ENCODE data around the gene TOR2A. TPM values are rescaled to one million over a fixed set of nuclear protein-coding genes. Genes with fewer than 3 reads are reported as not detected.
"Not testable (repeated sequence)": the region's sequence is repeated elsewhere in the genome, so short reads cannot be mapped to it uniquely, and the experiment has no call there.

TOR2A gene
- total and polyA plus RNA-seq, 5 donors from 2014 or later, result 11.9 to 30.2 (median 23.2) TPM

- no peaks in the 10 kb centered on the region for H3K9me3 Mint-ChIP-seq
- H3K4me1 Mint-ChIP-seq, result peaks cover 9 to 97% (median 64%) of the 10 kb centered on the region in 4 donors
- no peaks in the 10 kb centered on the region for H3K9me3 ChIP-seq (ENCODE audit: control insufficient read depth in 2 of 2, low read length in 2 of 2)
- peaks cover 33% of the 10 kb centered on the region for H3K36me3 Mint-ChIP-seq
- ATAC-seq (ENCODE audit: low read depth in 2 of 2), result no peak
- peak overlapping the region; percentile 60 to 89 (median 83) for H3K4me3 Mint-ChIP-seq
- H3K27me3 ChIP-seq (ENCODE audit: control insufficient read depth, insufficient read depth, low read length), result no peaks in the 10 kb centered on the region
- H3K4me3 ChIP-seq (ENCODE audit: low read depth, low read length), result peak overlapping the region; percentile 71
- no peaks in the 10 kb centered on the region for H3K27me3 Mint-ChIP-seq
- H3K27ac ChIP-seq (ENCODE audit: insufficient read depth, low read length, poor library complexity, severe bottlenecking), result peak overlapping the region; percentile 97
- peak overlapping the region; percentile 95 to 97 (median 97) for H3K27ac Mint-ChIP-seq
- peaks cover 71% of the 10 kb centered on the region for H3K4me1 ChIP-seq (ENCODE audit: control insufficient read depth, insufficient read depth, low read length, poor library complexity, severe bottlenecking)
- H3K36me3 ChIP-seq (ENCODE audit: control insufficient read depth, insufficient read depth, low read length), result peaks cover 9% of the 10 kb centered on the region
- DNase-seq, result peak in 1 of 3 donors; percentile 58
These were observed 32.3 kb upstream of the TOR2A start for GRCh38 chr9:127767410-127767809.

DNA sequence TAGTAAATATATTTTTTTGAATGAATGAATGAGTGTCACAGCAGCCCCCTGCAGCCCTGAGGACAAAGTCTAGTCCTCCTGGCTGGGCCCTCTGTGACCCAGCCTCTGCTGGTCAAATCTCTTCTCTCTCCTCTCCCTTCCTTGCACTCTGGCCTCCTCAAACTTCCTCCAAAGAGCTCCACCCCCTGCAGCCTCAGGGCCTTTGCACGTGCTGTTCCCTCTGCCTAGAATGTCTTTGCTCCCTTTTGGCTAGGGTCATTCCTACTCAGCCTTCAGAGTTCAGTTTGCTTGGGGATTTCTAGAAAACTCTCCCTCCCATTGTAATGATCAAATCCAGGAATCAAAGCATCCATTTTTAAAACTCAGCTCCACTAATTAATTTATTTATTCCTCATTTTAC is 30.3 kb upstream of the TOR2A start:
- Mint-ChIP-seq H3K27me3 (no peaks in the 10 kb centered on the region), H3K4me3 (peak overlapping the region in 2 of 4 donors; percentile 47 to 60), H3K27ac (peak overlapping the region in 2 of 3 donors; percentile 88 to 93), H3K4me1 (peaks cover 9 to 91% (median 57%) of the 10 kb centered on the region in 4 donors), H3K36me3 (peaks cover 36% of the 10 kb centered on the region), H3K9me3 (no peaks in the 10 kb centered on the region)
- peaks cover 23% of the 10 kb centered on the region for H3K36me3 ChIP-seq (ENCODE audit: control insufficient read depth, insufficient read depth, low read length)
- H3K9me3 ChIP-seq (ENCODE audit: control insufficient read depth in 2 of 2, low read length in 2 of 2), result no peaks in the 10 kb centered on the region
- peaks cover 58% of the 10 kb centered on the region for H3K4me1 ChIP-seq (ENCODE audit: control insufficient read depth, insufficient read depth, low read length, poor library complexity, severe bottlenecking)
- H3K27me3 ChIP-seq (ENCODE audit: control insufficient read depth, insufficient read depth, low read length), result no peaks in the 10 kb centered on the region
- no peak for DNase-seq
- H3K27ac ChIP-seq (ENCODE audit: insufficient read depth, low read length, poor library complexity, severe bottlenecking), result no peak overlapping the region
- H3K4me3 ChIP-seq (ENCODE audit: low read depth, low read length), result no peak overlapping the region
- no peak for ATAC-seq (ENCODE audit: low read depth in 2 of 2)

- H3K4me1 Mint-ChIP-seq, result peaks cover 9 to 78% (median 49%) of the 10 kb centered on the region in 4 donors
- H3K27me3 Mint-ChIP-seq, result no peaks in the 10 kb centered on the region
- peak overlapping the region in 1 of 4 donors; percentile 8 for H3K4me3 Mint-ChIP-seq
- no peaks in the 10 kb centered on the region for H3K9me3 ChIP-seq (ENCODE audit: control insufficient read depth in 2 of 2, low read length in 2 of 2)
- H3K27me3 ChIP-seq (ENCODE audit: control insufficient read depth, insufficient read depth, low read length), result no peaks in the 10 kb centered on the region
- H3K36me3 Mint-ChIP-seq, result peaks cover 33% of the 10 kb centered on the region
- H3K9me3 Mint-ChIP-seq, result no peaks in the 10 kb centered on the region
- peaks cover 46% of the 10 kb centered on the region for H3K4me1 ChIP-seq (ENCODE audit: control insufficient read depth, insufficient read depth, low read length, poor library complexity, severe bottlenecking)
- peak in 1 of 3 donors; percentile 37 for DNase-seq
- peak overlapping the region; percentile 25 for H3K27ac ChIP-seq (ENCODE audit: insufficient read depth, low read length, poor library complexity, severe bottlenecking)
- H3K4me3 ChIP-seq (ENCODE audit: low read depth, low read length), result no peak overlapping the region
- H3K36me3 ChIP-seq (ENCODE audit: control insufficient read depth, insufficient read depth, low read length), result peaks cover 29% of the 10 kb centered on the region
- ATAC-seq (ENCODE audit: low read depth in 2 of 2), result no peak
- peak overlapping the region; percentile 62 to 88 (median 69) for H3K27ac Mint-ChIP-seq
These were observed 28.9 kb upstream of the TOR2A start for GRCh38 chr9:127763918-127764384.

- Histone ChIP-seq H3K36me3 (ENCODE audit: control insufficient read depth, insufficient read depth, low read length) (peaks cover 39% of the 10 kb centered on the region), H3K27ac (ENCODE audit: insufficient read depth, low read length, poor library complexity, severe bottlenecking) (no peak overlapping the region), H3K4me1 (ENCODE audit: control insufficient read depth, insufficient read depth, low read length, poor library complexity, severe bottlenecking) (peaks cover 28% of the 10 kb centered on the region), H3K27me3 (ENCODE audit: control insufficient read depth, insufficient read depth, low read length) (no peaks in the 10 kb centered on the region), H3K9me3 (ENCODE audit: control insufficient read depth in 2 of 2, low read length in 2 of 2) (no peaks in the 10 kb centered on the region), H3K4me3 (ENCODE audit: low read depth, low read length) (no peak overlapping the region)
- H3K4me3 Mint-ChIP-seq, result no peak overlapping the region
- no peak for ATAC-seq (ENCODE audit: low read depth in 2 of 2)
- peaks cover 36% of the 10 kb centered on the region for H3K36me3 Mint-ChIP-seq
- DNase-seq, result no peak
- peaks cover 9 to 66% (median 39%) of the 10 kb centered on the region in 4 donors for H3K4me1 Mint-ChIP-seq
- H3K9me3 Mint-ChIP-seq, result no peaks in the 10 kb centered on the region
- no peak overlapping the region for H3K27ac Mint-ChIP-seq
- no peaks in the 10 kb centered on the region for H3K27me3 Mint-ChIP-seq
These were observed 27.1 kb upstream of the TOR2A start for GRCh38 chr9:127762111-127762676.

DNA sequence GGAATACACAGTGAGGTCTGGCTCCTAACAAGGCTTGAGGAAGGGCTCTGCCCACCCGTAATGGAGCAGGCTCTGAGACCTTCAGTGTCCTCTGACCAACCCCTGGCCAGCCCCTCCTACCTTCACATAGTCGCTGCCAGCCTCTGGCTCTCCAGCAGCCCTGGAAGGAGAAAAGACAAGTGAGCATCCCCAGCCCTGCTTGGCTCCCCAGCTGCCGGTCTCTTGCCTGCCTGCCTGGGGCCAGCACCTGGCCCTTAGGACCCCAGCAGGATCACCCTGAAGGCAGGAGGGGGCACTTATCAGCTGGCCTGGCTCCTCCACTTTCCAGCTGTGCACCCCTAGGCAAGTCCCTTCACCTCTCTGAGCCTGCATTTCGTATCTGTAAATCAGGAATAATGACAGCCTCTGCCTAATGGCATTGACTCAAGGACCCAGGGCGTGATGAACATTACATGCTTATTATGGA is 26.4 kb upstream of the TOR2A start:
- H3K36me3 ChIP-seq (ENCODE audit: control insufficient read depth, insufficient read depth, low read length), result peaks cover 39% of the 10 kb centered on the region
- DNase-seq (no peak), ATAC-seq (ENCODE audit: low read depth in 2 of 2) (no peak)
- H3K36me3 Mint-ChIP-seq, result peaks cover 32% of the 10 kb centered on the region
- H3K4me1 Mint-ChIP-seq, result peaks cover 9 to 61% (median 36%) of the 10 kb centered on the region in 4 donors
- no peaks in the 10 kb centered on the region for H3K27me3 ChIP-seq (ENCODE audit: control insufficient read depth, insufficient read depth, low read length)
- H3K4me3 ChIP-seq (ENCODE audit: low read depth, low read length), result no peak overlapping the region
- H3K27ac Mint-ChIP-seq, result peak overlapping the region in 2 of 3 donors; percentile 20 to 63
- no peak overlapping the region for H3K27ac ChIP-seq (ENCODE audit: insufficient read depth, low read length, poor library complexity, severe bottlenecking)
- H3K4me3 Mint-ChIP-seq, result no peak overlapping the region
- no peaks in the 10 kb centered on the region for H3K27me3 Mint-ChIP-seq
- no peaks in the 10 kb centered on the region for H3K9me3 ChIP-seq (ENCODE audit: control insufficient read depth in 2 of 2, low read length in 2 of 2)
- H3K9me3 Mint-ChIP-seq, result no peaks in the 10 kb centered on the region
- H3K4me1 ChIP-seq (ENCODE audit: control insufficient read depth, insufficient read depth, low read length, poor library complexity, severe bottlenecking), result peaks cover 21% of the 10 kb centered on the region

DNA sequence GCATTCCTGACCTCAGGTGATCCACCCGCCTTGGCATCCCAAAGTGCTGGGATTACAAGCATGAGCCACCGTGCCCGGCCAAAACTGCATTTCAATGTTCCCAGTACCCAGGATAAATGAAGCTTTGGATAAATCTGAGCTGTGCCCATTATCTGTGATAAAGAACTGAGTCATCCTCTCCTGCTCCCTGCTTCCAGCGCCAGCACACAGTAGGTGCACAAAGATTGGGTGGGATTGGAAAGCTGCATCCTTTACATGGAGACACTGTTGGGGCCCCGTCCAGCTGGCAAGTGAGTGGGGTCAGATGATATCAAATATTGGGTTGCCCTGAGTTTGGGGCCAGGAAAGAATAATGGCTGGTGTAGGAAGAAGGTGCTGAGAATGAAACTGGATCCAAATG is 26.0 kb upstream of the TOR2A start:
- Histone ChIP-seq H3K4me1 (ENCODE audit: control insufficient read depth, insufficient read depth, low read length, poor library complexity, severe bottlenecking) (peaks cover 17% of the 10 kb centered on the region), H3K9me3 (ENCODE audit: control insufficient read depth in 2 of 2, low read length in 2 of 2) (no peaks in the 10 kb centered on the region), H3K4me3 (ENCODE audit: low read depth, low read length) (no peak overlapping the region), H3K27me3 (ENCODE audit: control insufficient read depth, insufficient read depth, low read length) (no peaks in the 10 kb centered on the region), H3K36me3 (ENCODE audit: control insufficient read depth, insufficient read depth, low read length) (peaks cover 35% of the 10 kb centered on the region), H3K27ac (ENCODE audit: insufficient read depth, low read length, poor library complexity, severe bottlenecking) (no peak overlapping the region)
- Mint-ChIP-seq H3K27ac (peak overlapping the region in 2 of 3 donors; percentile 20 to 59), H3K4me1 (peaks cover 9 to 57% (median 32%) of the 10 kb centered on the region in 4 donors), H3K36me3 (peaks cover 27% of the 10 kb centered on the region), H3K9me3 (no peaks in the 10 kb centered on the region), H3K4me3 (no peak overlapping the region), H3K27me3 (no peaks in the 10 kb centered on the region)
- ATAC-seq (ENCODE audit: low read depth in 2 of 2) (no peak), DNase-seq (no peak)

DNA sequence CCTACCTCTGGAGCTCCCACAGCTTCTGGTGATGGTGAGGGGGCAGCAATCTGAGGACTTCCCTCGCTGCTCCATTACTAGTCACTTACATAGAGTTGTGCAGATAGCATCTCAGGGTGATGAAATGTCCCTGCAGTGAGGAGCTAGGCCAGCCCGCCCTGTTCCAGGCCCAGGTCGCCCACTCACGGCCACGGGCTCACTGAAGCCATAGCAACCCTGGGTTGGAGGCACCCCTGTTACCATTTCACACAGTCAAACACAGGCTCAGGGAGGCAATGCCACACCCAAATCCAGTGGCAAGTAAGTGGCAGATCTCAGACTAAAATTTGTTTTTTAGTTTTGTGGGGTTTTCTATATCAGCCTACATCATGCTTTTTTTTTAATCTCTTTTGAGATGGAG is 23.7 kb upstream of the TOR2A start:
- no peak overlapping the region for H3K4me3 ChIP-seq (ENCODE audit: low read depth, low read length)
- Mint-ChIP-seq H3K4me1 (peaks cover 8 to 40% (median 17%) of the 10 kb centered on the region in 4 donors), H3K27ac (peak overlapping the region in 2 of 3 donors; percentile 20 to 83), H3K36me3 (peaks cover 18% of the 10 kb centered on the region), H3K9me3 (no peaks in the 10 kb centered on the region), H3K4me3 (no peak overlapping the region), H3K27me3 (no peaks in the 10 kb centered on the region)
- DNase-seq (no peak), ATAC-seq (ENCODE audit: low read depth in 2 of 2) (no peak)
- no peaks in the 10 kb centered on the region for H3K9me3 ChIP-seq (ENCODE audit: control insufficient read depth in 2 of 2, low read length in 2 of 2)
- H3K4me1 ChIP-seq (ENCODE audit: control insufficient read depth, insufficient read depth, low read length, poor library complexity, severe bottlenecking), result peaks cover 8% of the 10 kb centered on the region
- H3K27ac ChIP-seq (ENCODE audit: insufficient read depth, low read length, poor library complexity, severe bottlenecking), result no peak overlapping the region
- H3K27me3 ChIP-seq (ENCODE audit: control insufficient read depth, insufficient read depth, low read length), result no peaks in the 10 kb centered on the region
- peaks cover 41% of the 10 kb centered on the region for H3K36me3 ChIP-seq (ENCODE audit: control insufficient read depth, insufficient read depth, low read length)

DNA sequence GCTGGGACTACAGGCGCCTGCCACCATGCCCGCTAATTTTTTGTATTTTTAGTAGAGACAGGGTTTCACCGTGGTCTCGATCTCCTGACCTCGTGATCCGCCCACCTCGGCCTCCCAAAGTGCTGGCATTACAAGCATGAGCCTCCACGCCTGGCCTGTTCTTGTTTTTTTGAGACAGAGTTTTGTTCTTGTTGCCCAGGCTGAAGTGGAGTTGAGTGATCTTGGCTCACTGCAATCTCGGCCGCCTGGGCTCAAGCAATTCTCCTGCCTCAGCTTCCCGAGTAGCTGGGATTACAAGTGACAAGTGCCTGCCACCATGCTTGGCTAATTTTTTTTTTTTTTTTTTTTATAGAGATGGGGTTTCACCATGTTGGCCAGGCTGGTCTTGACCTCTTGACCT is 21.7 kb upstream of the TOR2A start:
- not testable (repeated sequence) for H3K9me3 Mint-ChIP-seq; H3K4me1 ChIP-seq (ENCODE audit: control insufficient read depth, insufficient read depth, low read length, poor library complexity, severe bottlenecking); H3K27ac Mint-ChIP-seq; H3K27ac ChIP-seq (ENCODE audit: insufficient read depth, low read length, poor library complexity, severe bottlenecking); H3K27me3 ChIP-seq (ENCODE audit: control insufficient read depth, insufficient read depth, low read length); H3K27me3 Mint-ChIP-seq; DNase-seq; H3K9me3 ChIP-seq (ENCODE audit: control insufficient read depth in 2 of 2, low read length in 2 of 2); H3K36me3 Mint-ChIP-seq; H3K4me3 ChIP-seq (ENCODE audit: low read depth, low read length); H3K4me3 Mint-ChIP-seq; ATAC-seq (ENCODE audit: low read depth in 2 of 2)
- H3K4me1 Mint-ChIP-seq, result peaks cover 0 to 29% (median 7%) of the 10 kb centered on the region in 4 donors
- peaks cover 54% of the 10 kb centered on the region for H3K36me3 ChIP-seq (ENCODE audit: control insufficient read depth, insufficient read depth, low read length)

Measured in CD4-positive, CD25-positive, alpha-beta regulatory T cell (primary cell).